H9 (cell line): ENCODE measurements around the gene PPP1R13L. TPM values are rescaled to one million over a fixed set of nuclear protein-coding genes. Genes with fewer than 3 reads are reported as not detected.
"Not testable (repeated sequence)": the region's sequence is repeated elsewhere in the genome, so short reads cannot be mapped to it uniquely, and the experiment has no call there.

Experiments
- DNase-seq: peaks from one replicate; pipeline ENCODE4 v3.0.0-alpha.2; 2017
- H2AFZ ChIP-seq: one replicate; pipeline ENCODE4 v1.6.1; 2013; ENCODE audit warnings: mild to moderate bottlenecking, low read length, control low read depth, moderate library complexity
- H2AK5ac ChIP-seq: 2 replicates; pipeline ENCODE4 v1.6.1; 2013; ENCODE audit warnings: low read length, control low read depth, mixed read lengths; ENCODE audit not compliant: insufficient read length
- H2BK120ac ChIP-seq: one replicate; pipeline ENCODE4 v1.6.1; 2013; ENCODE audit warnings: low read depth, mild to moderate bottlenecking, low read length, control low read depth, inconsistent platforms; ENCODE audit not compliant: poor library complexity, severe bottlenecking
- H2BK12ac ChIP-seq: 2 replicates; pipeline ENCODE4 v1.6.1; 2013; ENCODE audit warnings: low read length, control low read depth, mixed read lengths, low read depth; ENCODE audit not compliant: insufficient read length
- H2BK15ac ChIP-seq: 2 replicates; pipeline ENCODE4 v1.6.1; 2013; ENCODE audit warnings: low read depth, low read length, control low read depth
- H2BK20ac ChIP-seq: one replicate; pipeline ENCODE4 v1.6.1; 2013; ENCODE audit warnings: low read depth, mild to moderate bottlenecking, low read length, control low read depth, inconsistent platforms; ENCODE audit not compliant: poor library complexity, severe bottlenecking
- H2BK5ac ChIP-seq: 2 replicates; pipeline ENCODE4 v1.6.1; 2013; ENCODE audit warnings: low read length, control low read depth, mixed read lengths; ENCODE audit not compliant: insufficient read length
- H3K14ac ChIP-seq: 2 replicates; pipeline ENCODE4 v1.6.1; 2013; ENCODE audit warnings: low read length, control low read depth; ENCODE audit not compliant: insufficient read depth
- H3K18ac ChIP-seq: 2 replicates; pipeline ENCODE4 v1.6.1; 2013; ENCODE audit warnings: low read depth, mild to moderate bottlenecking, mixed read lengths, low read length, control low read depth; ENCODE audit not compliant: insufficient read length
- H3K23ac ChIP-seq: 2 replicates; pipeline ENCODE4 v1.6.1; 2013; ENCODE audit warnings: low read length, control low read depth, mixed read lengths, low read depth; ENCODE audit not compliant: insufficient read length
- H3K23me2 ChIP-seq: 2 replicates; pipeline ENCODE4 v1.6.1; 2013; ENCODE audit warnings: low read depth, mild to moderate bottlenecking, mixed read lengths, low read length, control low read depth; ENCODE audit not compliant: insufficient read length, poor library complexity, severe bottlenecking
- H3K27ac ChIP-seq: 2 replicates; pipeline ENCODE4 v1.5.1; 2013; ENCODE audit warnings: low read length, control low read depth, mixed read lengths, low read depth; ENCODE audit not compliant: insufficient read length
- H3K27me3 ChIP-seq: 2 replicates; pipeline ENCODE4 v1.6.1; 2013; ENCODE audit warnings: low read length, control low read depth, inconsistent platforms; ENCODE audit not compliant: insufficient read depth
- H3K4ac ChIP-seq: 2 replicates; pipeline ENCODE4 v1.6.1; 2013; ENCODE audit warnings: low read depth, mild to moderate bottlenecking, control low read depth, inconsistent platforms, low read length, moderate library complexity
- H3K4me1 ChIP-seq: 2 replicates; pipeline ENCODE4 v1.6.1; 2013; ENCODE audit warnings: low read length, control low read depth, inconsistent platforms; ENCODE audit not compliant: insufficient read depth
- H3K4me2 ChIP-seq: 2 replicates; pipeline ENCODE4 v1.6.1; 2013; ENCODE audit warnings: low read length, control low read depth, mixed read lengths; ENCODE audit not compliant: insufficient read length, insufficient read depth
- H3K56ac ChIP-seq: 2 replicates; pipeline ENCODE4 v1.6.1; 2013; ENCODE audit warnings: low read depth, mild to moderate bottlenecking, mixed read lengths, low read length, control low read depth; ENCODE audit not compliant: insufficient read length
- H3K79me1 ChIP-seq: 2 replicates; pipeline ENCODE4 v1.6.1; 2013; ENCODE audit warnings: low read depth, mild to moderate bottlenecking, moderate library complexity, low read length, control low read depth, inconsistent platforms; ENCODE audit not compliant: insufficient read depth, poor library complexity, severe bottlenecking
- H3K79me2 ChIP-seq: 2 replicates; pipeline ENCODE4 v1.6.1; 2013; ENCODE audit warnings: low read length, control low read depth, inconsistent platforms; ENCODE audit not compliant: insufficient read depth
- H3K9ac ChIP-seq: 2 replicates; pipeline ENCODE4 v1.6.1; 2013; ENCODE audit warnings: low read length, control low read depth, mixed read lengths; ENCODE audit not compliant: insufficient read length; ENCODE audit errors: extremely low read depth
- H3K9me3 ChIP-seq: one replicate; pipeline ENCODE4 v1.6.1; 2013; ENCODE audit warnings: low read depth, low read length, inconsistent platforms; ENCODE audit not compliant: control insufficient read depth
- H3T11ph ChIP-seq: one replicate; pipeline ENCODE4 v1.6.1; 2013; ENCODE audit warnings: mild to moderate bottlenecking, low read length, control low read depth, inconsistent platforms
- H4K20me1 ChIP-seq: one replicate; pipeline ENCODE4 v1.6.1; 2013; ENCODE audit not compliant: control insufficient read depth, insufficient read length, insufficient read depth
- H4K5ac ChIP-seq: 2 replicates; pipeline ENCODE4 v1.6.1; 2013; ENCODE audit warnings: low read depth, mild to moderate bottlenecking, mixed read lengths, low read length, control low read depth; ENCODE audit not compliant: insufficient read length
- H4K8ac ChIP-seq: replicated peaks from 2 replicates; pipeline ENCODE4 v1.6.1; 2013; ENCODE audit warnings: low read length, control low read depth, mixed read lengths, low read depth; ENCODE audit not compliant: insufficient read length
- H4K91ac ChIP-seq: 2 replicates; pipeline ENCODE4 v1.6.1; 2013; ENCODE audit warnings: low read depth, mild to moderate bottlenecking, moderate library complexity, mixed read lengths, low read length, control low read depth; ENCODE audit not compliant: insufficient read length
- H3K27ac Mint-ChIP-seq, 3 experiments: 2 replicates in 2 of 3; 3 replicates in 1 of 3; pipeline ENCODE4 v1.8.0; 2020 to 2021; ENCODE audit warnings: mixed read lengths in 3 of 3, mild to moderate bottlenecking in 1 of 3, moderate library complexity in 1 of 3
- H3K27me3 Mint-ChIP-seq: 2 replicates; pipeline ENCODE4 v1.8.0; 2021; ENCODE audit warnings: low read depth, mild to moderate bottlenecking, moderate library complexity, mixed read lengths
- H3K36me3 Mint-ChIP-seq, 3 experiments: 2 replicates in 2 of 3; 3 replicates in 1 of 3; pipeline ENCODE4 v1.8.0; 2020 to 2021; ENCODE audit warnings: low read depth in 3 of 3, mixed read lengths in 3 of 3; ENCODE audit not compliant: insufficient read depth in 1 of 3
- H3K4me1 Mint-ChIP-seq, 2 experiments: 2 replicates each; pipeline ENCODE4 v1.8.0; 2020; ENCODE audit warnings: mixed read lengths in 2 of 2
- H3K4me3 Mint-ChIP-seq, 2 experiments: 2 replicates in 1 of 2; 3 replicates in 1 of 2; pipeline ENCODE4 v1.8.0; 2020 to 2021; ENCODE audit warnings: mild to moderate bottlenecking in 2 of 2, mixed read lengths in 2 of 2, moderate library complexity in 1 of 2
- H3K9me3 Mint-ChIP-seq, 2 experiments: 2 replicates in 1 of 2; 3 replicates in 1 of 2; pipeline ENCODE4 v1.8.0; 2020; ENCODE audit warnings: mild to moderate bottlenecking in 2 of 2, mixed read lengths in 2 of 2, moderate library complexity in 1 of 2
- CTCF ChIP-seq: fragments of 200-600 bp; sonication (generic); conservative IDR thresholded peaks from 3 replicates; pipeline ENCODE4 v1.8.0; 2021; ENCODE audit warnings: antibody characterized with exemption, mild to moderate bottlenecking
- WGBS: extraction: QIAGEN DNeasy Blood & Tissue Kit; methylation state at CpG from one replicate; pipeline ENCODE4 v1.1.7; 2013; ENCODE audit warnings: missing lambda C conversion rate, low lambda C conversion rate, mixed read lengths; ENCODE audit not compliant: insufficient read length; ENCODE audit errors: extremely low coverage; 5-methylcytosine and 5-hydroxymethylcytosine counted together
- total RNA-seq: library from RNA; stranded (reverse); gene quantifications from 2 replicates; pipeline ENCODE4 v1.2.1, GENCODE V29; 2021

The PPP1R13L gene
- total RNA-seq, 1 experiment from 2014 or later: 42.6 TPM

- Histone ChIP-seq H3K14ac (no peak overlapping the region), H3K18ac (no peak overlapping the region), H2BK5ac (no peak overlapping the region), H3K23me2 (peaks cover 18% of the 10 kb centered on the region), H3K23ac (no peak overlapping the region), H3K79me2 (no peaks in the 10 kb centered on the region; the same call in 1 of the 2 replicates), H3K27me3 (no peaks in the 10 kb centered on the region), H2BK20ac (no peak overlapping the region), H3K79me1 (no peaks in the 10 kb centered on the region), H2BK15ac (no peak overlapping the region), H3K9ac (no peak overlapping the region), H4K8ac (no peak overlapping the region), H3K4me1 (0 out of 2 replicates have a peak, but pooled peaks cover 3% of the 10 kb centered on the region), H2BK120ac (no peak overlapping the region), H2AFZ (no peak overlapping the region), H4K91ac (no peak overlapping the region), H2AK5ac (no peak overlapping the region), H3K9me3 (no peaks in the 10 kb centered on the region), H3T11ph (no peak overlapping the region), H3K27ac (no peak overlapping the region), H4K20me1 (no peaks in the 10 kb centered on the region), H3K4me2 (no peak overlapping the region), H3K4ac (no peak overlapping the region), H2BK12ac (no peak overlapping the region), H4K5ac (no peak overlapping the region), H3K56ac (no peak overlapping the region)
- no peaks in the 10 kb centered on the region; a peak in 1 of 5 replicates for H3K9me3 Mint-ChIP-seq
- no CpG with 5 or more reads among the region's 8 CpGs for WGBS
- DNase-seq: no peak
- H3K4me3 Mint-ChIP-seq: peak overlapping the region; percentile 99
- peak overlapping the region in 2 of 3 experiments; percentile 39 to 59; a peak in 3 of 7 replicates for H3K27ac Mint-ChIP-seq
- peaks cover 19 to 23% of the 10 kb centered on the region in 2 experiments for H3K4me1 Mint-ChIP-seq
- H3K27me3 Mint-ChIP-seq: peaks cover 4% of the 10 kb centered on the region; the same call in 1 of the 2 replicates
- peaks cover 18 to 42% (median 37%) of the 10 kb centered on the region in 3 experiments; a peak in 6 of 7 replicates for H3K36me3 Mint-ChIP-seq
- TF ChIP-seq CTCF: no peak
Observed at GRCh38 chr19:45408121-45408520, 3.3 kb upstream of the PPP1R13L start.

- H3K9ac ChIP-seq, H4K8ac ChIP-seq, H3K27me3 Mint-ChIP-seq, H3K27ac Mint-ChIP-seq, H2AK5ac ChIP-seq, DNase-seq, H3K27me3 ChIP-seq, H2AFZ ChIP-seq, H3K27ac ChIP-seq, H4K5ac ChIP-seq, H3K23ac ChIP-seq, H3K18ac ChIP-seq, H3K4me1 ChIP-seq, H3K79me2 ChIP-seq, H3K4ac ChIP-seq, H3T11ph ChIP-seq, H2BK5ac ChIP-seq, H3K79me1 ChIP-seq, H4K91ac ChIP-seq, H3K56ac ChIP-seq, H2BK120ac ChIP-seq, H4K20me1 ChIP-seq, H2BK15ac ChIP-seq, H3K9me3 ChIP-seq, H3K14ac ChIP-seq, H2BK12ac ChIP-seq, H3K9me3 Mint-ChIP-seq, H2BK20ac ChIP-seq: not testable (repeated sequence)
- peak overlapping the region; percentile 93 for H3K4me2 ChIP-seq
- Mint-ChIP-seq H3K36me3 (peaks cover 18 to 39% (median 32%) of the 10 kb centered on the region in 3 experiments; a peak in 6 of 7 replicates), H3K4me1 (peaks cover 19 to 28% of the 10 kb centered on the region in 2 experiments), H3K4me3 (peak overlapping the region; percentile 99)
- no CpG with 5 or more reads among the region's 5 CpGs for WGBS
- H3K23me2 ChIP-seq: peaks cover 18% of the 10 kb centered on the region
Observed at GRCh38 chr19:45407585-45407984, 2.7 kb upstream of the PPP1R13L start.
